ENCODE data around the gene PRR23A. TPM values are rescaled to one million over a fixed set of nuclear protein-coding genes. Genes with fewer than 3 reads are reported as not detected.

The PRR23A gene
- total RNA-seq (2012; rRNA removed) (not detected in 2 replicates), polyA plus RNA-seq (2012; rRNA removed) (not detected in 2 replicates), Bru-seq, nascent RNA (not detected), BruChase-seq, experiment 1, labeled RNA remaining after a 6-hour chase (not detected), BruChase-seq, experiment 2, labeled RNA remaining after a 2-hour chase (not detected)
- polyA plus RNA-seq (2012; cell fraction: cytosol; rRNA removed), result not detected in 2 replicates
- polyA plus RNA-seq (2012; cell fraction: nucleus; rRNA removed; ENCODE audit: low replicate concordance), result not detected in 2 replicates
- long read RNA-seq, result 0 reads

DNA sequence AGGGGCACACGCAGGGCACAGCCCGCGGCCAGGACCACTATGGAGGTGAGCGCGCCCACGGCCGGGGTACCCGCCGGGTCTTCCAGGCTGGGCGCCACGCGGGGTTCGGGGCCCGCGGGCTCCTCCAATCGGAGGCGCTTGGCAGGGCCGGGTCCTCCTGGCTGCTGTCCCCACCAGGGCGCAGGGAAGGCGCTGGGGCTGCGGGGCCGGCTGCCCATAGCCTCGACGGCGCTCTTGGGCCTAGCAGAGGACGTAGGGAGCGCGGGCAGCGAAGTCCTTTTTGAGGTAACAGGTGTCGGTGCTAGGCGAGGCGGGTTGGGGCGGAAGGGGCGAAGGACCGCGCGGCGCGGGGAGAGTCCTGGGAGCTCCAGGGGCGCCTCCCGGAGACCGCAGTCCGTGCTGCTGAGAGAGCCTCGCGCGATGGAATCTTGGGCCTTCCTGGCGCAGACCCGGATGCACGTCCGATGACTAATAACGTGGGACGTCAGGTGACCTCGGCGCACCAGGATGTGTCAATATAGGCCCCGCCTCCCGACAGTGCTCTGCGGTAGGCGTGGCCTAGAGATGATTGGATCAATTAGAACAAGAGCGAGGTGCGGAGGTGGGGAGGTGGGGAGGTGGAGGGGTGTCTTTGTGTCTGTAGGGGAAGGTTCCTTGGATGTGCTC lies at the start of gene PRR23A:
TSS of gene PRR23A (minus strand) at position 218 of the 666 bp plus-strand sequence. CDS start at position 218, 0 bp downstream.
- peaks cover 2% of the 10 kb centered on the region; the same call in 1 of the 2 replicates for H3K9me3 ChIP-seq (ENCODE audit: control insufficient read depth, insufficient read depth, low read length)
- H3K27ac ChIP-seq (ENCODE audit: insufficient read depth, low read length), result no peak within 1 kb of the TSS
- 76% methylated on average over 47 of the region's 60 CpGs; no CpG with 5 or more reads in 1 of the 2 experiments for WGBS, 2 experiments (ENCODE audit: extremely low coverage in 2 of 2, insufficient read length in 1 of 2)
- H4K5ac ChIP-seq (ENCODE audit: low read depth, low read length), result no peak within 1 kb of the TSS
- no peak within 1 kb of the TSS for H4K8ac ChIP-seq (ENCODE audit: low read depth in 2 of 2, low read length in 2 of 2)
- H3K9ac ChIP-seq (ENCODE audit: low read depth, low read length), result no peak within 1 kb of the TSS
- no peak within 1 kb of the TSS for H2AK9ac ChIP-seq (replicated peaks; ENCODE audit: low read depth, low read length, poor library complexity)
- H3K79me1 ChIP-seq (ENCODE audit: low read depth in 1 of 2, low read length in 2 of 2), result no peaks in the 10 kb centered on the region
- H3K23ac ChIP-seq (ENCODE audit: low read depth, low read length), result no peak within 1 kb of the TSS
- TF ChIP-seq MXI1 (IDR thresholded peaks at IDR 0.05; ENCODE audit: borderline replicate concordance, low read depth, low read length) (no peak), MAZ (IDR thresholded peaks at IDR 0.05; ENCODE audit: borderline replicate concordance, low read depth, low read length) (no peak), CEBPB (IDR thresholded peaks at IDR 0.05; ENCODE audit: low read depth, low read length) (no peak), CHD1 (IDR thresholded peaks at IDR 0.05; ENCODE audit: low read depth, low read length) (no peak), NFE2L2 (IDR thresholded peaks at IDR 0.05; ENCODE audit: low read depth, low read length) (no peak), MAFK (IDR thresholded peaks at IDR 0.05; ENCODE audit: low read depth, low read length) (no peak), BHLHE40 (IDR thresholded peaks at IDR 0.05; ENCODE audit: low read depth, low read length) (no peak), POLR2A (IDR thresholded peaks at IDR 0.05; ENCODE audit: low read depth, low read length) (no peak), RCOR1 (IDR thresholded peaks at IDR 0.05; ENCODE audit: insufficient replicate concordance, low read length) (no peak), RFX5 (IDR thresholded peaks at IDR 0.05; ENCODE audit: low read depth, low read length) (no peak), FOS (IDR thresholded peaks at IDR 0.05; ENCODE audit: low read depth, low read length) (no peak)
- TF ChIP-seq, protein P1, sequence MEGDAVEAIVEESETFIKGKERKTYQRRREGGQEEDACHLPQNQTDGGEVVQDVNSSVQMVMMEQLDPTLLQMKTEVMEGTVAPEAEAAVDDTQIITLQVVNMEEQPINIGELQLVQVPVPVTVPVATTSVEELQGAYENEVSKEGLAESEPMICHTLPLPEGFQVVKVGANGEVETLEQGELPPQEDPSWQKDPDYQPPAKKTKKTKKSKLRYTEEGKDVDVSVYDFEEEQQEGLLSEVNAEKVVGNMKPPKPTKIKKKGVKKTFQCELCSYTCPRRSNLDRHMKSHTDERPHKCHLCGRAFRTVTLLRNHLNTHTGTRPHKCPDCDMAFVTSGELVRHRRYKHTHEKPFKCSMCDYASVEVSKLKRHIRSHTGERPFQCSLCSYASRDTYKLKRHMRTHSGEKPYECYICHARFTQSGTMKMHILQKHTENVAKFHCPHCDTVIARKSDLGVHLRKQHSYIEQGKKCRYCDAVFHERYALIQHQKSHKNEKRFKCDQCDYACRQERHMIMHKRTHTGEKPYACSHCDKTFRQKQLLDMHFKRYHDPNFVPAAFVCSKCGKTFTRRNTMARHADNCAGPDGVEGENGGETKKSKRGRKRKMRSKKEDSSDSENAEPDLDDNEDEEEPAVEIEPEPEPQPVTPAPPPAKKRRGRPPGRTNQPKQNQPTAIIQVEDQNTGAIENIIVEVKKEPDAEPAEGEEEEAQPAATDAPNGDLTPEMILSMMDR (conservative IDR thresholded peaks at IDR 0.05; ENCODE audit: low read depth, low read length), result no peak
- TF ChIP-seq, protein P2, sequence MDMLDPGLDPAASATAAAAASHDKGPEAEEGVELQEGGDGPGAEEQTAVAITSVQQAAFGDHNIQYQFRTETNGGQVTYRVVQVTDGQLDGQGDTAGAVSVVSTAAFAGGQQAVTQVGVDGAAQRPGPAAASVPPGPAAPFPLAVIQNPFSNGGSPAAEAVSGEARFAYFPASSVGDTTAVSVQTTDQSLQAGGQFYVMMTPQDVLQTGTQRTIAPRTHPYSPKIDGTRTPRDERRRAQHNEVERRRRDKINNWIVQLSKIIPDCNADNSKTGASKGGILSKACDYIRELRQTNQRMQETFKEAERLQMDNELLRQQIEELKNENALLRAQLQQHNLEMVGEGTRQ (IDR thresholded peaks at IDR 0.05; ENCODE audit: low read depth, low read length), result no peak
- TF ChIP-seq, protein P3, sequence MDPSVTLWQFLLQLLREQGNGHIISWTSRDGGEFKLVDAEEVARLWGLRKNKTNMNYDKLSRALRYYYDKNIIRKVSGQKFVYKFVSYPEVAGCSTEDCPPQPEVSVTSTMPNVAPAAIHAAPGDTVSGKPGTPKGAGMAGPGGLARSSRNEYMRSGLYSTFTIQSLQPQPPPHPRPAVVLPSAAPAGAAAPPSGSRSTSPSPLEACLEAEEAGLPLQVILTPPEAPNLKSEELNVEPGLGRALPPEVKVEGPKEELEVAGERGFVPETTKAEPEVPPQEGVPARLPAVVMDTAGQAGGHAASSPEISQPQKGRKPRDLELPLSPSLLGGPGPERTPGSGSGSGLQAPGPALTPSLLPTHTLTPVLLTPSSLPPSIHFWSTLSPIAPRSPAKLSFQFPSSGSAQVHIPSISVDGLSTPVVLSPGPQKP (IDR thresholded peaks at IDR 0.05; ENCODE audit: borderline replicate concordance, low read depth, low read length), result no peak
- no peak within 1 kb of the TSS for H2BK5ac ChIP-seq (ENCODE audit: low read depth, low read length, poor library complexity, severe bottlenecking)
- H2BK120ac ChIP-seq (ENCODE audit: low read depth, low read length), result no peak within 1 kb of the TSS
- in situ Hi-C loops (cut with MboI; ENCODE audit: low sequenced_read_pairs), result no loop called here
- H3K9me1 ChIP-seq (ENCODE audit: insufficient read depth, low read length), result no peaks in the 10 kb centered on the region
- no peak within 1 kb of the TSS for H3K18ac ChIP-seq (ENCODE audit: low read depth, low read length)
- no peak within 1 kb of the TSS for H2BK15ac ChIP-seq (ENCODE audit: low read depth, low read length)
- intact Hi-C loops (cut with micrococcal nuclease), result no loop called here
- no peak for DNase-seq
- no peaks in the 10 kb centered on the region for H3K36me3 ChIP-seq (ENCODE audit: control insufficient read depth, insufficient read depth, low read length)
- ChIA-PET CTCF (no interaction called here), POLR2A (ENCODE audit: unreplicated experiment) (no interaction called here)
- no peaks in the 10 kb centered on the region for H3K4me1 ChIP-seq (ENCODE audit: control insufficient read depth, insufficient read depth, low read length)
- H4K91ac ChIP-seq (ENCODE audit: insufficient read depth, low read depth, low read length), result no peak within 1 kb of the TSS
- no peak within 1 kb of the TSS for H3K14ac ChIP-seq (replicated peaks; ENCODE audit: low read depth, low read length)
- H3K4ac ChIP-seq (ENCODE audit: low read depth, low read length), result no peak within 1 kb of the TSS
- no TSS peak for BruUV-seq (replicated peaks)
- no peak within 1 kb of the TSS for H2AK5ac ChIP-seq (ENCODE audit: low read depth, low read length)
- H3K27me3 ChIP-seq (ENCODE audit: control insufficient read depth, insufficient read depth, low read length), result no peaks in the 10 kb centered on the region
- dilution Hi-C loops (cut with HindIII; ENCODE audit: low sequenced_read_pairs, unreplicated experiment), result no loop called here
- no peak within 1 kb of the TSS for H3K4me3 ChIP-seq (ENCODE audit: insufficient read depth, low read depth, low read length)
- H2AFZ ChIP-seq (replicated peaks; ENCODE audit: low read length, poor library complexity), result no peak within 1 kb of the TSS
- no peaks in the 10 kb centered on the region for H4K20me1 ChIP-seq (ENCODE audit: insufficient read depth, low read length)
- ATAC-seq (ENCODE audit: low read depth), result no peak
- no peak within 1 kb of the TSS for H3K4me2 ChIP-seq (ENCODE audit: low read depth, low read length)
- H3K56ac ChIP-seq (ENCODE audit: extremely low read depth, insufficient read depth, low read length), result no peak within 1 kb of the TSS
- H2BK20ac ChIP-seq (ENCODE audit: low read depth, low read length), result no peak within 1 kb of the TSS
